GM18511 (cell line): Measurements from ENCODE around the gene MSI2.

Experiments used
- ATAC-seq: cut with Tn5 transposase; IDR thresholded peaks from one replicate; pipeline ENCODE4 v1.9.1; 2021; ENCODE audit warnings: mild to moderate bottlenecking, moderate library complexity; ENCODE audit not compliant: unreplicated experiment

MSI2 gene

GRCh38 chr17:57269052-57269451, 12.7 kb downstream of the MSI2 start:
- no peak for ATAC-seq

GRCh38 chr17:57269598-57270255, 13.4 kb downstream of the MSI2 start:
- no peak for ATAC-seq

- no peak for ATAC-seq
Measured at GRCh38 chr17:57270801-57271245, 14.5 kb downstream of the MSI2 start.

GRCh38 chr17:57271821-57272220, 15.5 kb downstream of the MSI2 start:
- no peak for ATAC-seq

GRCh38 chr17:57273490-57273889, 17.2 kb downstream of the MSI2 start:
- ATAC-seq = no peak

- no peak for ATAC-seq
Measured at GRCh38 chr17:57274162-57274561, 17.8 kb downstream of the MSI2 start.

GRCh38 chr17:57275071-57275764, 18.9 kb downstream of the MSI2 start:
- no peak for ATAC-seq

- ATAC-seq = no peak
Measured at GRCh38 chr17:57276621-57277020, 20.3 kb downstream of the MSI2 start.

- ATAC-seq = no peak
Measured at GRCh38 chr17:57277923-57278604, 21.7 kb downstream of the MSI2 start.

GRCh38 chr17:57278740-57279387, 22.5 kb downstream of the MSI2 start:
- ATAC-seq = no peak

- ATAC-seq = no peak
Measured at GRCh38 chr17:57279432-57279831, 23.1 kb downstream of the MSI2 start.

GRCh38 chr17:57281887-57282286, 25.6 kb downstream of the MSI2 start:
- no peak for ATAC-seq

GRCh38 chr17:57282296-57282695, 26.0 kb downstream of the MSI2 start:
- no peak for ATAC-seq

GRCh38 chr17:57283203-57283971, 27.1 kb downstream of the MSI2 start:
- ATAC-seq = no peak

GRCh38 chr17:57284583-57284982, 28.3 kb downstream of the MSI2 start:
- no peak for ATAC-seq

GRCh38 chr17:57284984-57285646, 28.8 kb downstream of the MSI2 start:
- ATAC-seq = peak; percentile 90

- ATAC-seq = peak; percentile 7
Measured at GRCh38 chr17:57285701-57286100, 29.4 kb downstream of the MSI2 start.

GRCh38 chr17:57286399-57287105, 30.2 kb downstream of the MSI2 start:
- ATAC-seq = no peak

GRCh38 chr17:57288040-57288772, 31.9 kb downstream of the MSI2 start:
- ATAC-seq = no peak
